Bronchial epithelial cell (primary cell): ENCODE measurements around the gene GALNT14. TPM values are rescaled to one million over a fixed set of nuclear protein-coding genes. Genes with fewer than 3 reads are reported as not detected.

Experiments used
- DNase-seq: peaks from one replicate; pipeline ENCODE4 v3.0.0-alpha.2; 2010; ENCODE audit warnings: low read depth
- FAIRE-seq: peaks from 2 replicates; lab custom pipeline; 2011; peaks lifted over from hg19 to GRCh38; lab: Jason Lieb, UNC
- H3K27me3 ChIP-seq: 2 replicates; pipeline ENCODE4 v1.5.1; 2011; ENCODE audit warnings: low read length; ENCODE audit not compliant: control insufficient read depth, insufficient read depth
- H3K36me3 ChIP-seq: 2 replicates; pipeline ENCODE4 v1.5.1; 2011; ENCODE audit warnings: low read length; ENCODE audit not compliant: control insufficient read depth, insufficient read depth
- H3K4me3 ChIP-seq: 2 replicates; pipeline ENCODE4 v1.5.1; 2011; ENCODE audit warnings: mild to moderate bottlenecking, low read depth, low read length, control low read depth
- CTCF ChIP-seq: IDR thresholded peaks from 2 replicates; pipeline ENCODE4 v1.5.1; 2011; ENCODE audit warnings: mild to moderate bottlenecking, moderate library complexity, low read length, control low read depth, inconsistent platforms; ENCODE audit not compliant: insufficient read depth, severe bottlenecking
- total RNA-seq: library from RNA; depleted of rRNA; stranded (reverse); fragments of >200 nt; gene quantifications from 2 replicates; pipeline ENCODE4 v1.2.1, GENCODE V29; 2014

GALNT14 gene
- total RNA-seq, 1 donor from 2014 or later: 12.4 TPM

DNA sequence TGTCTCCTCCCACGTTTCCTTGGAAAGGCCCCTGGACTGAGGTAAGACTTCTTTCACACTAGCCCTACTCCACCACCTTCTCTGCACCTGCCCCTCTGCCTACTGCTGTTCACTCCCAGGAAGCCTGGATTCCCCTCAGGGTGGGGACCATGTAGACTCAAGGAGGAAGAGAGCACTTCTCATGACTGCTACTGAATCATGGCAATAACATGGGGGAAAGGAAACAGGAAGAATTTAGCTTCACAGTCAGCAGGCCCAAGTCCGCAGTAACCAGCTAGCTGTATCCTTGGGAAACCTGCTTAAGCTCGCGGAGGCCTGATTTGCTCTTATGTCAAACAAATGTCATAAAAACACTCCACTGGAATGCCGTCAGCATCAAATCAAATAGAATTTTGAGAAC is 204.7 kb downstream of the GALNT14 start:
- no peak for TF ChIP-seq CTCF
- FAIRE-seq (no peak), DNase-seq (no peak)
- no peaks in the 10 kb centered on the region for H3K27me3 ChIP-seq
- H3K36me3 ChIP-seq: peaks cover 1% of the 10 kb centered on the region
- H3K4me3 ChIP-seq: no peak overlapping the region

GRCh38 chr2:30932870-30933269 is 205.4 kb downstream of the GALNT14 start:
- H3K27me3 ChIP-seq: no peaks in the 10 kb centered on the region
- DNase-seq: no peak
- no peak for FAIRE-seq
- no peak overlapping the region for H3K4me3 ChIP-seq
- H3K36me3 ChIP-seq: peaks cover 1% of the 10 kb centered on the region
- no peak for TF ChIP-seq CTCF

GRCh38 chr2:30931841-30932407 is 206.3 kb downstream of the GALNT14 start:
- no peak for FAIRE-seq
- Histone ChIP-seq H3K4me3 (no peak overlapping the region), H3K36me3 (peaks cover 1% of the 10 kb centered on the region), H3K27me3 (no peaks in the 10 kb centered on the region)
- TF ChIP-seq CTCF: no peak
- no peak for DNase-seq

GRCh38 chr2:30930716-30931115 is 207.5 kb downstream of the GALNT14 start:
- no peak for TF ChIP-seq CTCF
- no peak for DNase-seq
- peaks cover 1% of the 10 kb centered on the region for H3K36me3 ChIP-seq
- no peaks in the 10 kb centered on the region for H3K27me3 ChIP-seq
- H3K4me3 ChIP-seq: no peak overlapping the region
- FAIRE-seq: no peak

DNA sequence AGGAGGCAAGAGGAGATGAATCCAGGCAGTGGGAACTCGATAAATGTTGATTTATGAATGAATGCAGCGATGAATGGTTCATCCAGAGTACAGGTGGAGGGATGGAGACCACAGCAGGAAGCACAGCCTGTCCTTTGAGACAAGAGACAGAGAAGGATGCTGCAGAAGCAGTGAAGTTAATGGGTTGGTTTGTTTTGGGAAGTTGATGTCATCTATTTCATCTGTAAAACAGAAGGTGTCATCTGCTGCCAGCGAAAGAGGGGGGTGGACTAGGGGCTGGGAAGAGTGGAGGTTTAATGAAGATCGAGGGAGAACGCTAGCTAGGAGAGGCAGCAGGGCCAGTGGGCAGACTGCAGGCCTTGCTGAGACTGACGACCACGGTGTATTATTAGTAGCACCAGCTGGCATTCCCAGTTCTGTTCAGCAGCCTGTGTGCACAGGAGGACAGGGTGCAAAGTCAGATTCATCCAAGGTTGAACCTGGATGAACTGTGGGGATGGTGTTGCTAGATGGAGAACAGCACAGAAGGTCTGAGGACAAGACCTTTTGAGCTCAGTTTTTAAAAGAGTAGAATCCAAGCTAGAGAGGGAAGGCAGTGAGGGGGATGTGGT is 210.7 kb downstream of the GALNT14 start:
- Histone ChIP-seq H3K36me3 (peaks cover 1% of the 10 kb centered on the region), H3K4me3 (no peak overlapping the region), H3K27me3 (no peaks in the 10 kb centered on the region)
- FAIRE-seq (peak; percentile 13), DNase-seq (no peak)
- TF ChIP-seq CTCF: no peak

GRCh38 chr2:30926606-30927005 is 211.6 kb downstream of the GALNT14 start:
- FAIRE-seq (no peak), DNase-seq (no peak)
- TF ChIP-seq CTCF: no peak
- Histone ChIP-seq H3K27me3 (no peaks in the 10 kb centered on the region), H3K4me3 (no peak overlapping the region), H3K36me3 (peaks cover 1% of the 10 kb centered on the region)
